ENCODE data around the gene HSPA1A. TPM values are rescaled to one million over a fixed set of nuclear protein-coding genes. Genes with fewer than 3 reads are reported as not detected.

Gene HSPA1A
- total RNA-seq = 91.1 and 137 TPM in 2 replicates

GRCh38 chr6:31815025-31815838 lies at the start of gene HSPA1A, which contains the start of gene HSPA1L:
TSS of gene HSPA1A (plus strand) at chr6:31815543. CDS start at chr6:31815757, 214 bp downstream.
TSS of gene HSPA1L (minus strand) at chr6:31815283. CDS start at chr6:31811972, 3,311 bp downstream.

DNA sequence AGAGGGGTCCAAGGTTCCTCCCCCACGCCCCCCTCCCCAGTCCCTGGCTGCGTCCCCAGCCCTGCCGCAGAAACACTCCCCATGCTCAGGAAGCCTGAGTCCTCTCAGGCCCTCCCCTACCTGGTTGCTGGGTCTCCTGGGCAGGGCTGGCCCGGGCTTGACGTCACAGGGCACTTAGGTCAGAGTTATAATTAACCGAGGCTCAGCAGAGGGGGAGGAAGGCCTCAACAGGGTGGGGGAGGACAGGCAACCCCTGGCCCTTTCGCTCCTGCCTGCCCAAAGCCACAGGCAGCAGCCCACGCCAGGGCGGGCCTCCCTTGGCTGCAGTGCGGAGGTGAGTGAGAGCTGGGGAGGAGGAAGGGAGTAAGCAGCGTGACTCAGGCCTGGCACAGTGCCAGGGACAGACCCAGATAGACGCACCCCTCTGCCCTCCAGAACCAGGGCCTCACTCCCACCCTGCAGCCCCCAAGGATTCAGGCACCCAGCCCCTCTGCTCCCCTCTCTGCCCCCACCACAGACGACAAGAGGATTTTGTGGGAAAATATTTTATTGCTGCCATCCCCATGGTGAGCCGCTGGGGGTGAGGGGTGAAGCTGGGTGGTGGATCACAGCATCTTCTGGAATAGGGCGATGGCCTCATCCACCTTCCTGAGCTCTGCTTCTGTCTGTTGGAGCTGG lies 38.2 kb upstream of the HSPA1A start, which contains the start of gene VWA7:
TSS of gene VWA7 (minus strand) at position 340 of the 678 bp plus-strand sequence. CDS start 549 bp downstream, outside the sequence.

GRCh38 chr6:31795616-31796298 lies 19.6 kb upstream of the HSPA1A start, which contains the start of gene VARS1:
TSS of gene VARS1 (minus strand) at chr6:31795752. CDS start at chr6:31795217, 535 bp downstream.

GRCh38 chr6:31806470-31807272 lies 8.7 kb upstream of the HSPA1A start, which contains the start of gene LSM2:
TSS of gene LSM2 (minus strand) at chr6:31806966. CDS start at chr6:31806757, 209 bp downstream.

GRCh38 chr6:31827286-31828079 lies 12.1 kb downstream of the HSPA1A start, which contains the start of gene HSPA1B:
TSS of gene HSPA1B (plus strand) at chr6:31827738. CDS start at chr6:31827951, 213 bp downstream.

DNA sequence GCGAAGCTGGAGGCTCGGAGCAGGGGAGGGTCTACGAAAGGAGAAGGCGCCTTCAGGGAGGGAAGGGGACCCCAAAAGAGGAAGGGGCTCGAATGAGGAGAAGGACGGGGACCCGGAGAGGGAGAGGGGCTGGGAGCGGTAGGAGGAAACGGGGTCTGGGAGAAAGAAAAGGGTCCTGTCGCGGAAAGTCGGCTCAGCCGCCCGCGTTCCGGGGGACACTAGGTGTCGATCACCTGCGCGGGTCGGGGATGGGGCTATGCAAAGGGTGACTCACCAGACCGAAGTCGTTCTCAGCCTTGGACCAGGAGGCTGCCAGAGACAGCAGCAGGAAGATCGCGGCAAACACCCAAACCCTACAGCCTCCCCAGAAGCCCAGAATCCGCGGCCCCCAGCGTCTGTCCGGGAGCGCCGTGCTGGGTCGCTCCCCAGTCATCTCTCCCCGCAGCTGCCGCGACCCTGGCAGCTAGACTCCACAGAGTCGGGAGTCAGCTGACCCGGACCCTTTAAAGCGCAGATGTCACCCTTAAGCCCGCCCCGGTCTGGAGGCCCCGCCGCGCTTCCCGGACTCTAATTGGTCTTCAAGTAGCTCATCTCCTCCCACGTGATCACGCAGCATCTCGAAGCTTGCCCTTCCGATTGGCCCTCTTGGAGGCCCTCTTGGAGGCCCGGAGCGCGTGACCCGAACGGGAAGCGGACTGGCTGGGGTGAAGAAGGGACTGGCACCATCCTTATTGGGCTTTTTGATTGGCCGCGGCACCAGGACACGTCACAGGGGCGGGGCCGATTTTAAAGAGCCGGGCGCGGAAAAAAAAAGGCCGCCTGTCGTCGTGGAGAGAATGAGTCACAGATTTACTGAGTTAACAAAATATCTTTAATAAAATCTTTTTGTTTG lies 47.2 kb downstream of the HSPA1A start, which contains the start of gene NEU1:
TSS of gene NEU1 (minus strand) at position 478 of the 892 bp plus-strand sequence. CDS start at position 433, 45 bp downstream.

Small RNA genes lying within 50 kb of the gene (small RNA-seq; reads per million reads assigned to genes)
- gene RF00019 (not detected), gene SNORD48 (27.8 reads per million, percentile 96 among the genes with 10 or more reads in this experiment), gene SNORD52 (not detected)

Other genes with a start within 250 kb of the HSPA1A start
- not detected in 2 replicates for gene LTA, start 243.3 kb upstream of the HSPA1A start, total RNA-seq
- not detected in 2 replicates for gene TNF, start 240.0 kb upstream of the HSPA1A start, total RNA-seq
- not detected in 2 replicates for gene LTB, start 233.1 kb upstream of the HSPA1A start, total RNA-seq
- not detected in 2 replicates for gene LST1, start 229.3 kb upstream of the HSPA1A start, total RNA-seq
- not detected in 2 replicates for gene NCR3, start 222.5 kb upstream of the HSPA1A start, total RNA-seq
- not detected in 2 replicates for gene AIF1, start 200.3 kb upstream of the HSPA1A start, total RNA-seq
- 49.4 and 57.4 TPM in 2 replicates for gene PRRC2A, start 194.8 kb upstream of the HSPA1A start, total RNA-seq
- 127 and 138 TPM in 2 replicates for gene BAG6, start 162.9 kb upstream of the HSPA1A start, total RNA-seq
- 2.0 and 2.2 TPM in 2 replicates for gene APOM, start 159.6 kb upstream of the HSPA1A start, total RNA-seq
- 15.2 and 19.5 TPM in 2 replicates for gene C6orf47, start 154.8 kb upstream of the HSPA1A start, total RNA-seq
- gene GPANK1, start 150.5 kb upstream of the HSPA1A start, total RNA-seq = 17.0 and 17.1 TPM in 2 replicates
- 118 and 149 TPM in 2 replicates for gene CSNK2B, start 149.5 kb upstream of the HSPA1A start, total RNA-seq
- gene LY6G5B, start 145.6 kb upstream of the HSPA1A start, total RNA-seq = 4.2 and 4.8 TPM in 2 replicates
- 0.26 and 0.65 TPM in 2 replicates for gene LY6G5C, start 134.5 kb upstream of the HSPA1A start, total RNA-seq
- gene ABHD16A, start 112.2 kb upstream of the HSPA1A start, total RNA-seq = 29.9 and 35.3 TPM in 2 replicates
- gene LY6G6F, start 108.7 kb upstream of the HSPA1A start, total RNA-seq = not detected in 2 replicates
- gene LY6G6D, start 100.2 kb upstream of the HSPA1A start, total RNA-seq = not detected in 2 replicates
- not detected in 2 replicates for gene LY6G6C, start 93.8 kb upstream of the HSPA1A start, total RNA-seq
- not detected in 2 replicates for gene MPIG6B, start 92.2 kb upstream of the HSPA1A start, total RNA-seq
- gene DDAH2, start 86.2 kb upstream of the HSPA1A start, total RNA-seq = 76.2 and 84.3 TPM in 2 replicates
- gene CLIC1, start 79.0 kb upstream of the HSPA1A start, total RNA-seq = 597 and 600 TPM in 2 replicates
- gene MSH5, start 75.5 kb upstream of the HSPA1A start, total RNA-seq = 10.7 and 12.3 TPM in 2 replicates
- 0.54 and 1.4 TPM in 2 replicates for gene SAPCD1, start 52.9 kb upstream of the HSPA1A start, total RNA-seq
- gene VWA7, start 38.2 kb upstream of the HSPA1A start, total RNA-seq = 1.0 and 1.9 TPM in 2 replicates
- 38.3 and 45.2 TPM in 2 replicates for gene VARS1, start 19.8 kb upstream of the HSPA1A start, total RNA-seq
- 28.3 and 32.4 TPM in 2 replicates for gene LSM2, start 8.6 kb upstream of the HSPA1A start, total RNA-seq
- 1.0 and 1.4 TPM in 2 replicates for gene HSPA1L, start 260 bp upstream of the HSPA1A start, total RNA-seq
- gene HSPA1B, start 12.2 kb downstream of the HSPA1A start, total RNA-seq = 123 and 152 TPM in 2 replicates
- gene NEU1, start 47.3 kb downstream of the HSPA1A start, total RNA-seq = 48.6 and 57.6 TPM in 2 replicates
- gene SLC44A4, start 63.5 kb downstream of the HSPA1A start, total RNA-seq = 0.22 TPM in 1 of 2 replicates, not detected in the other
- gene EHMT2, start 82.2 kb downstream of the HSPA1A start, total RNA-seq = 41.4 and 51.4 TPM in 2 replicates
- 1.3 and 1.9 TPM in 2 replicates for gene ZBTB12, start 86.5 kb downstream of the HSPA1A start, total RNA-seq
- 19.1 and 22.0 TPM in 2 replicates for gene C2, start 112.2 kb downstream of the HSPA1A start, total RNA-seq
- 26.9 and 34.6 TPM in 2 replicates for gene CFB, start 130.6 kb downstream of the HSPA1A start, total RNA-seq
- gene NELFE, start 143.4 kb downstream of the HSPA1A start, total RNA-seq = 97.0 and 105 TPM in 2 replicates
- gene SKIC2, start 143.6 kb downstream of the HSPA1A start, total RNA-seq = 35.3 and 40.4 TPM in 2 replicates
- gene DXO, start 156.6 kb downstream of the HSPA1A start, total RNA-seq = 11.6 and 13.0 TPM in 2 replicates
- gene C4A, start 166.5 kb downstream of the HSPA1A start, total RNA-seq = 4.0 and 8.2 TPM in 2 replicates
- gene C4B, start 199.3 kb downstream of the HSPA1A start, total RNA-seq = 2.4 and 3.4 TPM in 2 replicates
- 0.13 TPM in 1 of 2 replicates, not detected in the other for gene CYP21A2, start 222.9 kb downstream of the HSPA1A start, total RNA-seq